Neural crest cell (in vitro differentiated cells): ENCODE data around the gene CIDEC. TPM values are rescaled to one million over a fixed set of nuclear protein-coding genes. Genes with fewer than 3 reads are reported as not detected.

ENCODE experiments used
- DNase-seq: peaks from one replicate; pipeline ENCODE4 v3.0.0; 2021; ENCODE audit warnings: low read depth, mixed read lengths, low spot score
- H3K27ac Mint-ChIP-seq: one replicate; pipeline ENCODE4 v1.8.0; 2021; ENCODE audit warnings: mild to moderate bottlenecking, mixed read lengths; ENCODE audit not compliant: unreplicated experiment
- H3K27me3 Mint-ChIP-seq: 2 replicates; pipeline ENCODE4 v1.8.0; 2021; ENCODE audit warnings: low read depth, mild to moderate bottlenecking, mixed read lengths
- H3K36me3 Mint-ChIP-seq: 2 replicates; pipeline ENCODE4 v1.8.0; 2021; ENCODE audit warnings: low read depth, mild to moderate bottlenecking, mixed read lengths
- H3K4me1 Mint-ChIP-seq: 2 replicates; pipeline ENCODE4 v1.8.0; 2021; ENCODE audit warnings: mixed read lengths
- H3K4me3 Mint-ChIP-seq: one replicate; pipeline ENCODE4 v1.8.0; 2021; ENCODE audit warnings: mild to moderate bottlenecking, mixed read lengths
- H3K9me3 Mint-ChIP-seq: 2 replicates; pipeline ENCODE4 v1.8.0; 2021; ENCODE audit warnings: mixed read lengths
- CTCF ChIP-seq: fragments of 200-600 bp; sonication (generic); conservative IDR thresholded peaks from 2 replicates; pipeline ENCODE4 v1.5.0; 2021; ENCODE audit warnings: antibody characterized with exemption, mild to moderate bottlenecking
- total RNA-seq: library from RNA; stranded (reverse); gene quantifications from 2 replicates; pipeline ENCODE4 v1.2.1, GENCODE V29; 2021

Gene CIDEC
- total RNA-seq, 1 donor from 2014 or later: not detected

GRCh38 chr3:9864200-9864927, 15.7 kb downstream of the CIDEC start:
- H3K36me3 Mint-ChIP-seq: no peaks in the 10 kb centered on the region
- H3K9me3 Mint-ChIP-seq: no peaks in the 10 kb centered on the region
- no peak for DNase-seq
- no peak overlapping the region for H3K4me3 Mint-ChIP-seq
- no peak for TF ChIP-seq CTCF
- H3K27ac Mint-ChIP-seq: no peak overlapping the region
- no peaks in the 10 kb centered on the region for H3K27me3 Mint-ChIP-seq
- H3K4me1 Mint-ChIP-seq: peaks cover 7% of the 10 kb centered on the region

GRCh38 chr3:9863058-9863772, 16.8 kb downstream of the CIDEC start:
- Mint-ChIP-seq H3K4me3 (no peak overlapping the region), H3K9me3 (no peaks in the 10 kb centered on the region), H3K27me3 (no peaks in the 10 kb centered on the region), H3K4me1 (peaks cover 13% of the 10 kb centered on the region), H3K27ac (no peak overlapping the region), H3K36me3 (no peaks in the 10 kb centered on the region)
- no peak for DNase-seq
- no peak for TF ChIP-seq CTCF

- Mint-ChIP-seq H3K4me3 (peak overlapping the region; percentile 62), H3K4me1 (peaks cover 13% of the 10 kb centered on the region), H3K36me3 (no peaks in the 10 kb centered on the region), H3K27ac (peak overlapping the region; percentile 90), H3K27me3 (no peaks in the 10 kb centered on the region), H3K9me3 (no peaks in the 10 kb centered on the region)
- DNase-seq: peak; percentile 63
- peak; percentile 51 for TF ChIP-seq CTCF
These were observed 17.5 kb downstream of the CIDEC start for GRCh38 chr3:9862391-9863057.

- DNase-seq: no peak
- Mint-ChIP-seq H3K27ac (peak overlapping the region; percentile 90), H3K4me1 (peaks cover 13% of the 10 kb centered on the region), H3K36me3 (no peaks in the 10 kb centered on the region), H3K27me3 (no peaks in the 10 kb centered on the region), H3K9me3 (no peaks in the 10 kb centered on the region), H3K4me3 (no peak overlapping the region)
- TF ChIP-seq CTCF: no peak
These were observed 18.4 kb downstream of the CIDEC start for GRCh38 chr3:9861626-9862130.

- Mint-ChIP-seq H3K9me3 (no peaks in the 10 kb centered on the region), H3K4me1 (peaks cover 13% of the 10 kb centered on the region), H3K36me3 (no peaks in the 10 kb centered on the region), H3K27me3 (no peaks in the 10 kb centered on the region), H3K27ac (no peak overlapping the region), H3K4me3 (no peak overlapping the region)
- no peak for TF ChIP-seq CTCF
- DNase-seq: no peak
These were observed 18.9 kb downstream of the CIDEC start for GRCh38 chr3:9861201-9861600.
